Fibroblast of lung (primary cell): ENCODE measurements around the gene RNF14. TPM values are rescaled to one million over a fixed set of nuclear protein-coding genes. Genes with fewer than 3 reads are reported as not detected.

Experiments used
- DNase-seq, 2 donors: peaks; one replicate each; pipeline versions ENCODE4 v3.0.0 to v3.0.0-alpha.2; 2010; ENCODE audit warnings: low read depth in 2 of 2
- H2AFZ ChIP-seq: 2 replicates; pipeline ENCODE4 v1.5.1; 2012; ENCODE audit warnings: low read length, control low read depth, inconsistent platforms
- H3K27ac ChIP-seq: 2 replicates; pipeline ENCODE4 v1.5.1; 2011; ENCODE audit warnings: low read length, control low read depth; ENCODE audit not compliant: insufficient read depth
- H3K27me3 ChIP-seq: 2 replicates; pipeline ENCODE4 v1.5.1; 2011; ENCODE audit warnings: mild to moderate bottlenecking, low read length; ENCODE audit not compliant: control insufficient read depth, insufficient read depth
- H3K36me3 ChIP-seq: 2 replicates; pipeline ENCODE4 v1.5.1; 2011; ENCODE audit warnings: low read length; ENCODE audit not compliant: control insufficient read depth, insufficient read depth
- H3K4me1 ChIP-seq: 2 replicates; pipeline ENCODE4 v1.5.1; 2011; ENCODE audit warnings: low read length; ENCODE audit not compliant: control insufficient read depth, insufficient read depth; ENCODE audit errors: extremely low read depth
- H3K4me2 ChIP-seq: 2 replicates; pipeline ENCODE4 v1.5.1; 2011; ENCODE audit warnings: low read length, control low read depth; ENCODE audit not compliant: insufficient read depth; ENCODE audit errors: extremely low read depth
- H3K4me3 ChIP-seq, 4 experiments: fragments of 200-600 bp in 1 of 4; sonication (generic) in 1 of 4; replicated peaks in 1 of 4; 2 replicates each; pipeline ENCODE4 v1.5.1; 2011 to 2016; ENCODE audit warnings: low read length in 4 of 4, low read depth in 3 of 4, mild to moderate bottlenecking in 3 of 4, control low read depth in 2 of 4, inconsistent platforms in 1 of 4, mixed read lengths in 1 of 4; ENCODE audit not compliant: insufficient read depth in 1 of 4; ENCODE audit errors: control extremely low read depth in 1 of 4
- H3K79me2 ChIP-seq: 2 replicates; pipeline ENCODE4 v1.5.1; 2012; ENCODE audit warnings: mild to moderate bottlenecking, low read length, inconsistent platforms; ENCODE audit not compliant: control insufficient read depth, insufficient read depth
- H3K9ac ChIP-seq: 2 replicates; pipeline ENCODE4 v1.5.1; 2011; ENCODE audit warnings: mild to moderate bottlenecking, low read length, control low read depth; ENCODE audit not compliant: insufficient read depth
- H3K9me3 ChIP-seq: 2 replicates; pipeline ENCODE4 v1.5.1; 2012; ENCODE audit warnings: low read depth, low read length; ENCODE audit not compliant: control insufficient read depth, insufficient read depth
- H4K20me1 ChIP-seq: 2 replicates; pipeline ENCODE4 v1.5.1; 2011; ENCODE audit warnings: low read length; ENCODE audit not compliant: control insufficient read depth, insufficient read depth; ENCODE audit errors: extremely low read depth
- CTCF ChIP-seq, 2 donors: IDR thresholded peaks in 1 of 2; conservative IDR thresholded peaks in 1 of 2; 1 replicate in 1 of 2; 2 replicates in 1 of 2; pipeline ENCODE4 v1.5.1; 2011 to 2012; ENCODE audit warnings: low read length in 2 of 2, control low read depth in 1 of 2, inconsistent platforms in 1 of 2, low read depth in 1 of 2, mild to moderate bottlenecking in 1 of 2
- EZH2 ChIP-seq: IDR thresholded peaks from 2 replicates; pipeline ENCODE4 v1.5.1; 2012; ENCODE audit warnings: low read length, control low read depth, mild to moderate bottlenecking; ENCODE audit errors: missing control alignments
- polyA plus RNA-seq, 2 donors: library from polyadenylated mRNA; depleted of rRNA in 1 of 2; stranded (reverse) in 1 of 2; unstranded in 1 of 2; fragments of >200 nt; gene quantifications; 2 replicates each; pipeline ENCODE4 v1.2.1, GENCODE V29; 2011 to 2012; ENCODE audit warnings: missing spikeins in 1 of 2
- total RNA-seq: library from RNA; depleted of rRNA; stranded (reverse); fragments of >200 nt; gene quantifications from 2 replicates; pipeline ENCODE4 v1.2.1, GENCODE V29; 2014

Gene RNF14
- total and polyA plus RNA-seq, 2 donors (not counting 1 experiment from before 2014, with no cell fraction given), result 62.9 to 65.3 TPM

- no peaks in the 10 kb centered on the region for H4K20me1 ChIP-seq
- H3K9ac ChIP-seq, result no peak overlapping the region
- H3K27ac ChIP-seq, result no peak overlapping the region
- peaks cover 2% of the 10 kb centered on the region for H3K27me3 ChIP-seq
- no peak overlapping the region for H3K4me2 ChIP-seq
- no peaks in the 10 kb centered on the region for H3K36me3 ChIP-seq
- H2AFZ ChIP-seq, result no peak overlapping the region
- H3K4me1 ChIP-seq, result no peaks in the 10 kb centered on the region
- no peaks in the 10 kb centered on the region for H3K9me3 ChIP-seq
- no peak for DNase-seq
- H3K79me2 ChIP-seq, result no peaks in the 10 kb centered on the region
- no peak for TF ChIP-seq EZH2
- no peak for TF ChIP-seq CTCF (conservative IDR thresholded peaks at IDR 0.05 in 1 of 2, IDR thresholded peaks at IDR 0.05 in 1 of 2; ENCODE audit: low read depth in 1 of 2, low read length in 2 of 2)
- no peak overlapping the region for H3K4me3 ChIP-seq
Measured at GRCh38 chr5:142020122-142020659, 51.3 kb downstream of the RNF14 start.

GRCh38 chr5:142023836-142024235 lies 54.9 kb downstream of the RNF14 start:
- TF ChIP-seq CTCF (conservative IDR thresholded peaks at IDR 0.05 in 1 of 2, IDR thresholded peaks at IDR 0.05 in 1 of 2; ENCODE audit: low read depth in 1 of 2, low read length in 2 of 2) (no peak), EZH2 (no peak)
- H3K79me2 ChIP-seq, result no peaks in the 10 kb centered on the region
- no peak overlapping the region for H3K27ac ChIP-seq
- no peak overlapping the region for H3K9ac ChIP-seq
- H3K9me3 ChIP-seq, result no peaks in the 10 kb centered on the region
- no peaks in the 10 kb centered on the region for H3K4me1 ChIP-seq
- no peaks in the 10 kb centered on the region for H4K20me1 ChIP-seq
- no peak overlapping the region for H2AFZ ChIP-seq
- H3K4me2 ChIP-seq, result no peak overlapping the region
- H3K4me3 ChIP-seq, result no peak overlapping the region
- DNase-seq, result no peak
- H3K36me3 ChIP-seq, result no peaks in the 10 kb centered on the region
- H3K27me3 ChIP-seq, result no peaks in the 10 kb centered on the region

GRCh38 chr5:142024771-142025304 lies 55.9 kb downstream of the RNF14 start:
- peak overlapping the region; percentile 93 for H2AFZ ChIP-seq
- H3K79me2 ChIP-seq, result no peaks in the 10 kb centered on the region
- no peaks in the 10 kb centered on the region for H3K36me3 ChIP-seq
- DNase-seq, result peak; percentile 82 to 84
- peak overlapping the region; percentile 73 for H3K27ac ChIP-seq
- H3K4me2 ChIP-seq, result peak overlapping the region; percentile 93
- no peaks in the 10 kb centered on the region for H3K4me1 ChIP-seq
- peak overlapping the region; percentile 40 to 70 (median 50) for H3K4me3 ChIP-seq
- no peaks in the 10 kb centered on the region for H3K27me3 ChIP-seq
- peak overlapping the region; percentile 23 for H3K9ac ChIP-seq
- H4K20me1 ChIP-seq, result no peaks in the 10 kb centered on the region
- no peaks in the 10 kb centered on the region for H3K9me3 ChIP-seq
- TF ChIP-seq EZH2, result no peak
- no peak for TF ChIP-seq CTCF (conservative IDR thresholded peaks at IDR 0.05 in 1 of 2, IDR thresholded peaks at IDR 0.05 in 1 of 2; ENCODE audit: low read depth in 1 of 2, low read length in 2 of 2)
